ENCODE measurements around the gene SMYD3. TPM values are rescaled to one million over a fixed set of nuclear protein-coding genes. Genes with fewer than 3 reads are reported as not detected.
A peak's percentile ranks its signal among the peaks of the same experiment; 100 is the strongest.
"Not testable (repeated sequence)": the region's sequence is repeated elsewhere in the genome, so short reads cannot be mapped to it uniquely, and the experiment has no call there.

SMYD3 gene
- total and polyA plus RNA-seq, 2 donors (not counting 1 experiment from before 2014, with no cell fraction given), result 69.4 to 83.1 TPM

DNA sequence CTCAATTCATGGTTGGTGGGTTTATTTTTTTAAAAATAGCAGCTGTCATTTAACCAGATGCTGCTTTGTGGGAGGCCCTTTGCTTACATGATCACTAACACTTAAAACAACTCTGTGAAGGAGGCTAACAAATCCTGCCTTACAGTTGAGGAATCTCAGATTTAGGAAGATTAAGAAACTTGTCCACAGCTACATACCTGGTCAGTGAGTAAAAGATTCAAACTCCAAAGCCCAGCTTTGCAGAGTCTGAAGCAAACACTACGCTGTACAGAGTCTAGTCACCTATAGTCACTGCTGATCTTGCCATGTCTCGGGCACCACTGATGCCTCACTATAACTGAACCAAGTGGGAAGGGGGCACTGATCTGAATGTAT is 535.4 kb downstream of the SMYD3 start:
- Histone ChIP-seq H3K79me2 (ENCODE audit: control insufficient read depth, insufficient read depth, low read length) (no peaks in the 10 kb centered on the region), H2AFZ (ENCODE audit: low read length) (no peak overlapping the region), H3K4me1 (ENCODE audit: control insufficient read depth, extremely low read depth, insufficient read depth, low read length) (peaks cover 6% of the 10 kb centered on the region), H4K20me1 (ENCODE audit: control insufficient read depth, extremely low read depth, insufficient read depth, low read length) (no peaks in the 10 kb centered on the region), H3K27ac (ENCODE audit: insufficient read depth, low read length) (no peak overlapping the region), H3K9ac (ENCODE audit: insufficient read depth, low read length) (no peak overlapping the region), H3K4me3 (replicated peaks in 1 of 4; ENCODE audit: control extremely low read depth in 1 of 4, insufficient read depth in 1 of 4, low read depth in 3 of 4, low read length in 4 of 4) (no peak overlapping the region), H3K27me3 (ENCODE audit: control insufficient read depth, insufficient read depth, low read length) (no peaks in the 10 kb centered on the region), H3K36me3 (ENCODE audit: control insufficient read depth, insufficient read depth, low read length) (no peaks in the 10 kb centered on the region), H3K9me3 (ENCODE audit: control insufficient read depth, insufficient read depth, low read depth, low read length) (no peaks in the 10 kb centered on the region), H3K4me2 (ENCODE audit: extremely low read depth, insufficient read depth, low read length) (no peak overlapping the region)
- DNase-seq (ENCODE audit: low read depth in 2 of 2), result peak in 1 of 2 donors; percentile 78
- TF ChIP-seq, protein P1, sequence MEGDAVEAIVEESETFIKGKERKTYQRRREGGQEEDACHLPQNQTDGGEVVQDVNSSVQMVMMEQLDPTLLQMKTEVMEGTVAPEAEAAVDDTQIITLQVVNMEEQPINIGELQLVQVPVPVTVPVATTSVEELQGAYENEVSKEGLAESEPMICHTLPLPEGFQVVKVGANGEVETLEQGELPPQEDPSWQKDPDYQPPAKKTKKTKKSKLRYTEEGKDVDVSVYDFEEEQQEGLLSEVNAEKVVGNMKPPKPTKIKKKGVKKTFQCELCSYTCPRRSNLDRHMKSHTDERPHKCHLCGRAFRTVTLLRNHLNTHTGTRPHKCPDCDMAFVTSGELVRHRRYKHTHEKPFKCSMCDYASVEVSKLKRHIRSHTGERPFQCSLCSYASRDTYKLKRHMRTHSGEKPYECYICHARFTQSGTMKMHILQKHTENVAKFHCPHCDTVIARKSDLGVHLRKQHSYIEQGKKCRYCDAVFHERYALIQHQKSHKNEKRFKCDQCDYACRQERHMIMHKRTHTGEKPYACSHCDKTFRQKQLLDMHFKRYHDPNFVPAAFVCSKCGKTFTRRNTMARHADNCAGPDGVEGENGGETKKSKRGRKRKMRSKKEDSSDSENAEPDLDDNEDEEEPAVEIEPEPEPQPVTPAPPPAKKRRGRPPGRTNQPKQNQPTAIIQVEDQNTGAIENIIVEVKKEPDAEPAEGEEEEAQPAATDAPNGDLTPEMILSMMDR (conservative IDR thresholded peaks at IDR 0.05 in 1 of 2, IDR thresholded peaks at IDR 0.05 in 1 of 2; ENCODE audit: low read depth in 1 of 2, low read length in 2 of 2), result no peak
- TF ChIP-seq EZH2 (IDR thresholded peaks at IDR 0.05; ENCODE audit: low read length, missing control alignments), result no peak

DNA sequence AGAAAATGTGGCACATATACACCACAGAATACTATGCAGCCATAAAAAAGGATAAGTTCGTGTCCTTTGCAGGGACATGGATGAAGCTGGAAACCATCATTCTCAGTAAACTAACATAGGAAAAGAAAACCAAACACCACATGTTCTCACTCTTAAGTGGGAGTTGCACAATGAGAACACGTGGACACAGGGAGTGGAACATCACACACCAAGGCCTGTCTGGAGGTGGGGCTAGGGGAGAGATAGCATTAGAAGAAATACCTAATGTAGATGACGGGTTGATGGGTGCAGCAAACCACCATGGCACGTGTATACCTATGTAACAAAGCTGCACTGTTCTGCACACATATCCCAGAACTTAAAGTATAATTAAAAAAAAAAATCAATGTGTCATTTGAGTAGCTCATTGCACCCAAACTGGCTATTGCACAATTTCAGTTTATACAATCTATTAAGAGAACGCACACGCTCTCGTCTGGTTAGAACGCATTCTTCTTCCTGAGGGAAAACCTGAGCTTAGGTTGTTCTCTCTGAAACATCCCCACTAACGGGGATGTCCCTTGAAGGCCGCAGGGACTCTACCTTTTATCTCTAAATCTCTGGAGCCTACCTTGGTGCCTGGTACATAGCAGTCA is 535.9 kb downstream of the SMYD3 start:
- H3K27ac ChIP-seq (ENCODE audit: insufficient read depth, low read length), result not testable (repeated sequence)

DNA sequence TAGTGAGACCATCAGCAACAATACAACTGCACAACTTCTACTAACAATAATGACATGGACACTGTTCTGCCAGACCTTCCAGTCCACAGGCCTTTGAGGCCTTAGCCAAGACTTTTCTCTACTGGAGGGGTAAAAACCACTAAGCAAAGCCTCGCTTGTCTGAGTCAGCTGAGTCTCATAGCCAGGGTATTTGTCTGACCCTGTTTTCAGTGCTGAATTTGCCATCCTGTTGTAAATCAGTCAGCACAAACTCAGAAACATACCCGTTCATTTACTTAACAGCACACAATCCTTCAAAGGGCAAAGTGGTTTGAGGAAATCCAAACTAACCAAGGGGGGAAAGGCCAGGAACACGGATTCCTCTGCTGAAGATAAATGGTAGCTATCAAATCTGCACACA is 537.8 kb downstream of the SMYD3 start:
- H3K79me2 ChIP-seq (ENCODE audit: control insufficient read depth, insufficient read depth, low read length), result no peaks in the 10 kb centered on the region
- no peaks in the 10 kb centered on the region for H3K27me3 ChIP-seq (ENCODE audit: control insufficient read depth, insufficient read depth, low read length)
- no peak overlapping the region for H3K9ac ChIP-seq (ENCODE audit: insufficient read depth, low read length)
- H2AFZ ChIP-seq (ENCODE audit: low read length), result no peak overlapping the region
- H3K4me3 ChIP-seq (replicated peaks in 1 of 4; ENCODE audit: control extremely low read depth in 1 of 4, insufficient read depth in 1 of 4, low read depth in 3 of 4, low read length in 4 of 4), result no peak overlapping the region
- TF ChIP-seq, protein P1 (conservative IDR thresholded peaks at IDR 0.05 in 1 of 2, IDR thresholded peaks at IDR 0.05 in 1 of 2; ENCODE audit: low read depth in 1 of 2, low read length in 2 of 2), result no peak
- TF ChIP-seq EZH2 (IDR thresholded peaks at IDR 0.05; ENCODE audit: low read length, missing control alignments), result no peak
- H3K9me3 ChIP-seq (ENCODE audit: control insufficient read depth, insufficient read depth, low read depth, low read length), result no peaks in the 10 kb centered on the region
- no peaks in the 10 kb centered on the region for H4K20me1 ChIP-seq (ENCODE audit: control insufficient read depth, extremely low read depth, insufficient read depth, low read length)
- H3K4me2 ChIP-seq (ENCODE audit: extremely low read depth, insufficient read depth, low read length), result peak overlapping the region; percentile 13
- peak overlapping the region; percentile 43 for H3K27ac ChIP-seq (ENCODE audit: insufficient read depth, low read length)
- peaks cover 6% of the 10 kb centered on the region for H3K4me1 ChIP-seq (ENCODE audit: control insufficient read depth, extremely low read depth, insufficient read depth, low read length)
- H3K36me3 ChIP-seq (ENCODE audit: control insufficient read depth, insufficient read depth, low read length), result no peaks in the 10 kb centered on the region
- DNase-seq (ENCODE audit: low read depth in 2 of 2), result peak; percentile 86 to 98

More for the DNA sequence above, 535.9 kb downstream of the SMYD3 start:
- not testable (repeated sequence) for DNase-seq (ENCODE audit: low read depth in 2 of 2); H3K4me2 ChIP-seq (ENCODE audit: extremely low read depth, insufficient read depth, low read length); H2AFZ ChIP-seq (ENCODE audit: low read length); H3K9me3 ChIP-seq (ENCODE audit: control insufficient read depth, insufficient read depth, low read depth, low read length); H3K9ac ChIP-seq (ENCODE audit: insufficient read depth, low read length); H3K36me3 ChIP-seq (ENCODE audit: control insufficient read depth, insufficient read depth, low read length); H3K4me1 ChIP-seq (ENCODE audit: control insufficient read depth, extremely low read depth, insufficient read depth, low read length); H3K27me3 ChIP-seq (ENCODE audit: control insufficient read depth, insufficient read depth, low read length); H3K4me3 ChIP-seq (replicated peaks in 1 of 4; ENCODE audit: control extremely low read depth in 1 of 4, insufficient read depth in 1 of 4, low read depth in 3 of 4, low read length in 4 of 4); H4K20me1 ChIP-seq (ENCODE audit: control insufficient read depth, extremely low read depth, insufficient read depth, low read length); H3K79me2 ChIP-seq (ENCODE audit: control insufficient read depth, insufficient read depth, low read length)
